Right lobe of liver (tissue), 4 donors: ENCODE measurements around the gene SHC3.

Experiments used
- POLR2A ChIP-seq: fragments of 450-650 bp; IDR thresholded peaks from one replicate; pipeline ENCODE4 v1.6.1; 2017; ENCODE audit warnings: antibody characterized with exemption, mild to moderate bottlenecking
- TF ChIP-seq, protein P1 (sequence below), 4 donors: fragments of 200-600 bp in 3 of 4; fragments of 450-650 bp in 1 of 4; IDR thresholded peaks; one replicate each; pipeline versions ENCODE4 v1.5.1 to v1.8.0; 2016 to 2022; ENCODE audit warnings: antibody characterized with exemption in 4 of 4, mild to moderate bottlenecking in 2 of 4
- donor health status: DM: no; HTN: no; CAD: no.
- donor health status: DM: no; HTN: no; CAD: no.
- donor health status: DM: no; HTN: yes; CAD: no.

DNA sequence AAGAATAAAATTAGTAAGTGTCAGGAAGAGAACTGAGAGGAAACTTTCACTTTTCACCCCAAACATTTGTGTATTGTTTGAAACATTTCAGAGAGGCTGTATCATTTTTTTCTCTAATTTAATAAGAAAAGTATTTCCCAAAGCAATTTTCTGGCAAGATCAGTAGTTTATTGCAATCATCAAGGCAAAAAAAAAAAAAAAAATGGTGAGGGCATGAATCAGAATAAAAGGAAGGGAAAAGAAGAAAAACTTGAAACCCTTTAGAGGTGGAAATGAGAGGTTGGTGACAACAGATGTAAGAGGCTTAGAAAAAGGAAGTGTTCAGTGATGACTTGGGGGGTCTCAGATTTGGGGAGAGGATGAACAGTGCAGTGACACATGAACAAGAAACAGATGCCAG lies 13.3 kb downstream of the SHC3 start:
- TF ChIP-seq, protein P1, sequence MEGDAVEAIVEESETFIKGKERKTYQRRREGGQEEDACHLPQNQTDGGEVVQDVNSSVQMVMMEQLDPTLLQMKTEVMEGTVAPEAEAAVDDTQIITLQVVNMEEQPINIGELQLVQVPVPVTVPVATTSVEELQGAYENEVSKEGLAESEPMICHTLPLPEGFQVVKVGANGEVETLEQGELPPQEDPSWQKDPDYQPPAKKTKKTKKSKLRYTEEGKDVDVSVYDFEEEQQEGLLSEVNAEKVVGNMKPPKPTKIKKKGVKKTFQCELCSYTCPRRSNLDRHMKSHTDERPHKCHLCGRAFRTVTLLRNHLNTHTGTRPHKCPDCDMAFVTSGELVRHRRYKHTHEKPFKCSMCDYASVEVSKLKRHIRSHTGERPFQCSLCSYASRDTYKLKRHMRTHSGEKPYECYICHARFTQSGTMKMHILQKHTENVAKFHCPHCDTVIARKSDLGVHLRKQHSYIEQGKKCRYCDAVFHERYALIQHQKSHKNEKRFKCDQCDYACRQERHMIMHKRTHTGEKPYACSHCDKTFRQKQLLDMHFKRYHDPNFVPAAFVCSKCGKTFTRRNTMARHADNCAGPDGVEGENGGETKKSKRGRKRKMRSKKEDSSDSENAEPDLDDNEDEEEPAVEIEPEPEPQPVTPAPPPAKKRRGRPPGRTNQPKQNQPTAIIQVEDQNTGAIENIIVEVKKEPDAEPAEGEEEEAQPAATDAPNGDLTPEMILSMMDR (IDR thresholded peaks at IDR 0.05): no peak
- no peak for TF ChIP-seq POLR2A
